Psoas muscle (tissue), 8 donors: ENCODE measurements around the gene CIAO1. TPM values are rescaled to one million over a fixed set of nuclear protein-coding genes. Genes with fewer than 3 reads are reported as not detected.
"Not testable (repeated sequence)": the region's sequence is repeated elsewhere in the genome, so short reads cannot be mapped to it uniquely, and the experiment has no call there.

Experiments
- ATAC-seq, 4 donors: fragments of 200-7000 bp; cut with Tn5 transposase; one replicate each; pipeline ENCODE4 v1.9.1; 2020; ENCODE audit warnings: moderate library complexity in 3 of 4, mild to moderate bottlenecking in 2 of 4
- DNase-seq, 2 donors: peaks; one replicate each; pipeline ENCODE4 v3.0.0-alpha.2; 2020
- H3K27ac ChIP-seq: fragments of 200-600 bp; one replicate; pipeline ENCODE4 v1.8.0; 2022
- H3K27me3 ChIP-seq, 3 donors: fragments of 200-600 bp in 1 of 3; one replicate each; pipeline versions ENCODE4 v1.6.1 to v1.8.0; 2013 to 2022; ENCODE audit warnings: low read length in 2 of 3, mild to moderate bottlenecking in 2 of 3, moderate library complexity in 1 of 3; ENCODE audit not compliant: insufficient read depth in 3 of 3
- H3K36me3 ChIP-seq, 2 donors: fragments of 200-600 bp in 1 of 2; one replicate each; pipeline versions ENCODE4 v1.6.1 to v1.8.0; 2013 to 2022; ENCODE audit warnings: low read depth in 1 of 2, mild to moderate bottlenecking in 1 of 2, moderate library complexity in 1 of 2; ENCODE audit not compliant: insufficient read depth in 1 of 2
- H3K4me1 ChIP-seq: fragments of 200-600 bp; one replicate; pipeline ENCODE4 v1.8.0; 2022
- H3K4me3 ChIP-seq: fragments of 200-600 bp; one replicate; pipeline ENCODE4 v1.8.0; 2022; ENCODE audit warnings: mild to moderate bottlenecking
- H3K9me3 ChIP-seq: fragments of 200-600 bp; one replicate; pipeline ENCODE4 v1.8.0; 2022
- WGBS, 3 donors: extraction: QIAGEN DNeasy Blood & Tissue Kit; methylation state at CpG; one replicate each; pipeline versions ENCODE4 v1.1.6 to v1.1.7; 2013; 5-methylcytosine and 5-hydroxymethylcytosine counted together
- intact Hi-C, 2 donors: fragments of 100-400 bp; cut with DNase I; formaldehyde crosslinking; loops; one replicate each; pipeline versions ENCODE4 v1.11.0 to v1.14.2; 2022
- polyA plus RNA-seq, 3 donors: library from polyadenylated mRNA; stranded (reverse); fragments of 200-250 nt; gene quantifications; one replicate each; pipeline ENCODE4 v1.2.3, GENCODE V29; 2013
- total RNA-seq, 4 donors: library from RNA; stranded (reverse); fragmentation: NEBNext Ultra II Directional in 2 of 4; extraction: Animal tissue kit (Norgen Biotek cat#: 25700) in 2 of 4; gene quantifications; one replicate each; pipeline versions ENCODE4 v1.2.1 to v1.2.4, GENCODE V29; 2021 to 2023
- TF ChIP-seq, protein P1 (sequence below): fragments of 200-600 bp; IDR thresholded peaks from one replicate; pipeline ENCODE4 v1.8.0; 2022; ENCODE audit warnings: antibody characterized with exemption
- donor health status: healthy with polysubstance abuse.
- donor health status: DM: no; HTN: no; CAD: no; lungs with moderate emphysema.
- donor health status: Bipolar disorder and iron deficiency.
- donor health status: healthy.
- donor health status: DM: yes; HTN: yes; CAD: no.
- donor health status: DM: no; HTN: no; CAD: no.
- donor health status: DM: no; HTN: no; CAD: no.
- donor health status: DM: yes; HTN: yes; CAD: no.

The CIAO1 gene
- total and polyA plus RNA-seq, 7 donors: 36.8 to 91.6 (median 57.3) TPM

DNA sequence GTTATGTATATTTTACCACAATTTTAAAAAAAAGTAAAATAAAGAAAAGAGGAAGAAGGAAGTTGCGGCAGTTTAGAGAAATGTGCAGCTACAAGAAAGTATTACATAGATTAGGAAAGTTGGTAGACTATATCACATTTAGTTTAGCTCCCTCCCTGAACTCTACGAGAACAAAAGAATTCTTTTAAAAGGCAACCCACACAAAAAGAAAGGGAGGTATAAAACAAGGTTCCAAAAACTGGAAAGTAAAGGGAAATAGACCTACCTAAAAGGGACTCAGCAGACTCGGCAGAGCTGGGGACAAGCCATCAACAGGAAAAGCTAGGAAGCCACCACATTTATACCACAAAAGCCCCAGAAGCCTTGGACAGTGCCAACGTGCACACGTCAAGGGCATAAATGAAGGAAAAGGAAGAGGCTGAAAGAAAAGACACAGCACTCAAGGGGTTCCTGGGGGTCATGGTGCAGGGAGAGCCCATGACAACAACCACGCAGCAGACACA is 9.4 kb upstream of the CIAO1 start:
- intact Hi-C loops: no loop called here
- TF ChIP-seq, protein P1, sequence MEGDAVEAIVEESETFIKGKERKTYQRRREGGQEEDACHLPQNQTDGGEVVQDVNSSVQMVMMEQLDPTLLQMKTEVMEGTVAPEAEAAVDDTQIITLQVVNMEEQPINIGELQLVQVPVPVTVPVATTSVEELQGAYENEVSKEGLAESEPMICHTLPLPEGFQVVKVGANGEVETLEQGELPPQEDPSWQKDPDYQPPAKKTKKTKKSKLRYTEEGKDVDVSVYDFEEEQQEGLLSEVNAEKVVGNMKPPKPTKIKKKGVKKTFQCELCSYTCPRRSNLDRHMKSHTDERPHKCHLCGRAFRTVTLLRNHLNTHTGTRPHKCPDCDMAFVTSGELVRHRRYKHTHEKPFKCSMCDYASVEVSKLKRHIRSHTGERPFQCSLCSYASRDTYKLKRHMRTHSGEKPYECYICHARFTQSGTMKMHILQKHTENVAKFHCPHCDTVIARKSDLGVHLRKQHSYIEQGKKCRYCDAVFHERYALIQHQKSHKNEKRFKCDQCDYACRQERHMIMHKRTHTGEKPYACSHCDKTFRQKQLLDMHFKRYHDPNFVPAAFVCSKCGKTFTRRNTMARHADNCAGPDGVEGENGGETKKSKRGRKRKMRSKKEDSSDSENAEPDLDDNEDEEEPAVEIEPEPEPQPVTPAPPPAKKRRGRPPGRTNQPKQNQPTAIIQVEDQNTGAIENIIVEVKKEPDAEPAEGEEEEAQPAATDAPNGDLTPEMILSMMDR: no peak
- Histone ChIP-seq H3K36me3 (peaks cover 6 to 48% of the 10 kb centered on the region in 2 donors), H3K4me3 (no peak overlapping the region), H3K27me3 (no peaks in the 10 kb centered on the region), H3K4me1 (peaks cover 99% of the 10 kb centered on the region), H3K27ac (peak overlapping the region; percentile 97), H3K9me3 (no peaks in the 10 kb centered on the region)
- WGBS, 3 donors: 63 to 70% (median 63%) methylated on average over 6 of the region's 6 CpGs
- DNase-seq (no peak), ATAC-seq (no peak)

DNA sequence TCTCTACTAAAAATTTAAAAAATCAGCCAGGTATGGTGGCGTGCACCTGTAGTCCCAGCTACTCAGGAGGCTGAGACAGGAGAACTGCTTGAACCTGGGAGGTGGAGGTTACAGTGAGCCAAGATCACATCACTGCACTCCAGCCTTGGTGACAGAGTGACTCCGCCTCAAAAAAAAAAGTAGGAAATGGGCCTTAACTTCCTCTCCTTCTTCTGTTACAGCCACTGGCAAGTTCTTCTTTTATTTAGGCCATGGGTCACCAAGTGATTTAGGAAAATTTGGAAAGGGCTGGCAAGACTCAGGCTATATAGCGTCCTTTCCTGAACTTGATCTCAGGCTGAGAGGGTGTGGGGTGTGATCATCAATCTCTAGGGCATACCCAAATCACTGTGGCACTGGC is 8.3 kb upstream of the CIAO1 start:
- H3K4me1 ChIP-seq: peaks cover 100% of the 10 kb centered on the region
- H3K4me3 ChIP-seq, intact Hi-C loops, DNase-seq, H3K27me3 ChIP-seq, H3K9me3 ChIP-seq: not testable (repeated sequence)
- peaks cover 5 to 43% of the 10 kb centered on the region in 2 donors for H3K36me3 ChIP-seq
- peak in 2 of 4 donors; percentile 4 to 21 for ATAC-seq
- 50 to 73% (median 61%) methylated on average over 2 to 3 of the region's 3 CpGs for WGBS, 3 donors
- H3K27ac ChIP-seq: peak overlapping the region; percentile 97

DNA sequence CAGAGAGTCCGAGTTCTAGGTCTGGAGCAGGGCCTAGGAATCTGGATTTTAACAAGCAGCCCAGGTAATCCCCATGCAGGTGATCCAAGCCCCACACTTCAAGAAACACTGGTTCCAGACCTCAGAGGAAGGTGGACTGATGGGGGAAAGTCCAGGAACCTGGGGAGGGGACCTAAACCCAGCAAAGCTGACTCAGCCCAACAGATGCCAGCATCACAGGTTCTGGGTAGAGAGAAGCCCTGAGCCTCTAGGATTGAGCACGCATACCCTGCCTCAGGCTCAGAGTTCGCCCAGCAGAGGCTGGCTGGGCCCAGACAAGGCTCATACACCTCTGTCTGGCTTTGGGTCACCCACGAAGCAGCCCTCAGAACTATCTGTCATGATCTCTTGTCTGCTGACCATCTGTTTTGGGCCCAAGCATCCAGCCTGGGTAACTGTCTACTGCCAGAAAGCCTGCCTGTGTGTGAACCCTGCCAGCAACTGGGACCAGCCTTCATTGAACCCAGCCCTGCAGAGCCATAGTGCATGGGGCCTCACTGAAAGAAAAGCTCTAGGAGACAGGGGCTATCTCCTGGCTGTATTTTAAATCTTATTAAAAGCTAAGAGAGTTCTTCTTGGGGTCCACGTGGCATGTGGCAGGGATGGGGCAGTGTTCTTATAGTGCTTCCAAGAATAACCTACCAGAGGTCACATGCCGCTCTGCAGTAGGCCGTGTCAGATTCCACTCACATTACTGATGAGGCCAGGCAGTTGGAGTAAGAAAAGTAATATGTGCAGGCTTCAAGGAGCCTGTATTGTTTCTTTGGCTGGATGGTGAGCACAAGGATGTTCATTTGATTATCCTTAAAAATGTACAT is 7.6 kb upstream of the CIAO1 start:
- ATAC-seq (peak; percentile 68 to 82 (median 78)), DNase-seq (peak in 1 of 2 donors; percentile 67)
- Histone ChIP-seq H3K36me3 (peaks cover 2 to 39% of the 10 kb centered on the region in 2 donors), H3K9me3 (no peaks in the 10 kb centered on the region), H3K27me3 (no peaks in the 10 kb centered on the region), H3K4me1 (peaks cover 97% of the 10 kb centered on the region), H3K27ac (peak overlapping the region; percentile 97), H3K4me3 (peak overlapping the region; percentile 45)
- WGBS, 3 donors: 17 to 44% (median 26%) methylated on average over 7 of the region's 7 CpGs
- intact Hi-C loops: no loop called here
- TF ChIP-seq, protein P1: no peak

DNA sequence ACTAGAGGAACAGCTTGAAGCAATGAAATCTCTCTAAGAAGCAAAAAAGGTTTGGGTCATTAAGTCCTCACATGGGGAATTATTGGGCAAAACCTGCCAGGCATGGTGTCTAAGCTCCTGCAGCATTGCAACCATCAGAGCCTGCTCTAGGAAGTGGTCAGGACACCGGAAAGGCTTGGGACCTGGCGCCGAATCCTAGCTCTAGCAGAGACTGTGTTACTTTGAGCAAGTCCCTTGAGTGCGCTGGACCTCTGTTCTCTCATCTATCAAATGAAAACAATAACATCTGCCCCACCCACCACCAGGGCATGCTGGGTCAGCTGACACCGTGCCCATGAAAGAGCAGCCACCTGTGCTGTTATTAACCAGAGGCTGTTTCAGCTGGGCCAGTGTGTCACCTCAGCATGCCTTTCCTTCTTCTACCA is 6.5 kb upstream of the CIAO1 start:
- Histone ChIP-seq H3K36me3 (peaks cover 0 to 36% of the 10 kb centered on the region in 2 donors), H3K4me3 (peak overlapping the region; percentile 45)
- ATAC-seq: peak; percentile 15 to 59 (median 40)

More for the DNA sequence above, 6.5 kb upstream of the CIAO1 start:
- no peaks in the 10 kb centered on the region for H3K9me3 ChIP-seq
- peak overlapping the region; percentile 97 for H3K27ac ChIP-seq
- H3K4me1 ChIP-seq: peaks cover 97% of the 10 kb centered on the region
- peak; percentile 28 to 58 for DNase-seq
- H3K27me3 ChIP-seq: no peaks in the 10 kb centered on the region
- TF ChIP-seq, protein P1: no peak
- intact Hi-C loops: no loop called here
- WGBS, 3 donors: 35 to 36% (median 36%) methylated on average over 5 of the region's 5 CpGs
